HepG2 (cell line): ENCODE results near the gene UPB1. TPM values are rescaled to one million over a fixed set of nuclear protein-coding genes. Genes with fewer than 3 reads are reported as not detected.
A peak's percentile ranks its signal among the peaks of the same experiment; 100 is the strongest.

Experiments
- AGO1 ChIP-seq: fragments of 200-400 bp; formaldehyde crosslinking; IDR thresholded peaks from 2 replicates; pipeline ENCODE4 v1.6.1; 2017; ENCODE audit warnings: mild to moderate bottlenecking, low read depth, low read length, moderate library complexity; ENCODE audit not compliant: poor library complexity, severe bottlenecking
- HIVEP1 ChIP-seq: sonication (generic); formaldehyde crosslinking; IDR thresholded peaks from 2 replicates; pipeline ENCODE4 v1.4.0; 2020; ENCODE audit warnings: mild to moderate bottlenecking, missing genetic modification reagents
- MTA3 ChIP-seq: sonication (generic); formaldehyde crosslinking; IDR thresholded peaks from 2 replicates; pipeline ENCODE4 v1.4.0; 2020; ENCODE audit warnings: missing genetic modification reagents
- PLSCR1 ChIP-seq: sonication (generic); formaldehyde crosslinking; IDR thresholded peaks from 2 replicates; pipeline ENCODE4 v1.5.0; 2020; ENCODE audit warnings: missing genetic modification reagents, mild to moderate bottlenecking, borderline replicate concordance
- PPARG ChIP-seq: conservative IDR thresholded peaks from 2 replicates; pipeline ENCODE4 v1.6.1; 2016; ENCODE audit warnings: missing biosample characterization, missing genetic modification reagents
- TCF7 ChIP-seq: sonication (generic); IDR thresholded peaks from 2 replicates; pipeline ENCODE4 v1.6.1; 2016; ENCODE audit warnings: antibody characterized with exemption, low read depth
- TMF1 ChIP-seq: sonication (generic); formaldehyde crosslinking; IDR thresholded peaks from 2 replicates; pipeline ENCODE4 v1.8.1; 2022; ENCODE audit warnings: low read depth, missing genetic modification reagents
- U2AF1 ChIP-seq: fragments of 200-400 bp; formaldehyde crosslinking; optimal IDR thresholded peaks from 2 replicates; pipeline ENCODE3; 2017; ENCODE audit warnings: mild to moderate bottlenecking, low read depth, low read length
- XRCC5 ChIP-seq: fragments of 200-400 bp; formaldehyde crosslinking; optimal IDR thresholded peaks from 2 replicates; pipeline ENCODE3; 2017; ENCODE audit warnings: mild to moderate bottlenecking, low read length
- ZHX2 ChIP-seq, 2 experiments: sonication (generic) in 1 of 2; formaldehyde crosslinking in 1 of 2; IDR thresholded peaks; 2 replicates each; pipeline versions ENCODE4 v1.6.1 to v1.9.0; 2014 to 2022; ENCODE audit warnings: antibody characterized with exemption in 1 of 2, borderline replicate concordance in 1 of 2, inconsistent platforms in 1 of 2, low read depth in 1 of 2, missing genetic modification reagents in 1 of 2
- ZNF460 ChIP-seq: sonication (generic); formaldehyde crosslinking; IDR thresholded peaks from 2 replicates; pipeline ENCODE4 v1.5.1; 2020; ENCODE audit warnings: missing genetic modification reagents, mild to moderate bottlenecking, borderline replicate concordance
- ZNF644 ChIP-seq: IDR thresholded peaks from 2 replicates; pipeline ENCODE4 v1.6.1; 2016; ENCODE audit warnings: low read depth
- polyA plus RNA-seq, 8 experiments: library from polyadenylated mRNA; depleted of rRNA in 3 of 8; stranded (reverse) in 7 of 8; unstranded in 1 of 8; fragments of >200 nt; fragmentation: Illumina TruSeq in 4 of 8; extraction: Trizol in 4 of 8; gene quantifications; 2 replicates each; pipeline versions ENCODE4 v1.2.1 to v1.2.3, GENCODE V29; 2011 to 2016; ENCODE audit warnings: low read depth in 4 of 8, missing spikeins in 1 of 8, mixed read lengths in 1 of 8; ENCODE audit not compliant: insufficient read depth in 1 of 8
- total RNA-seq, 5 experiments: library from RNA; depleted of rRNA; stranded (reverse); fragments of >200 nt; fragmentation: Illumina TruSeq; extraction: Trizol; gene quantifications; 2 replicates each; pipeline ENCODE4 v1.2.3, GENCODE V29; 2016; ENCODE audit warnings: low read depth in 1 of 5
- TF ChIP-seq, protein P1 (sequence below): sonication (generic); formaldehyde crosslinking; conservative IDR thresholded peaks from 2 replicates; pipeline ENCODE4 v1.8.1; 2023; ENCODE audit warnings: missing genetic modification reagents
- TF ChIP-seq, protein P2 (sequence below): sonication (generic); formaldehyde crosslinking; IDR thresholded peaks from 2 replicates; pipeline ENCODE4 v1.4.0; 2020; ENCODE audit warnings: missing genetic modification reagents, borderline replicate concordance

UPB1 gene
- total and polyA plus RNA-seq, 2 of the 13 experiments (the other 11 are each of a cell fraction or from before 2014, with no cell fraction given), result 0.38 to 1.2 TPM

DNA sequence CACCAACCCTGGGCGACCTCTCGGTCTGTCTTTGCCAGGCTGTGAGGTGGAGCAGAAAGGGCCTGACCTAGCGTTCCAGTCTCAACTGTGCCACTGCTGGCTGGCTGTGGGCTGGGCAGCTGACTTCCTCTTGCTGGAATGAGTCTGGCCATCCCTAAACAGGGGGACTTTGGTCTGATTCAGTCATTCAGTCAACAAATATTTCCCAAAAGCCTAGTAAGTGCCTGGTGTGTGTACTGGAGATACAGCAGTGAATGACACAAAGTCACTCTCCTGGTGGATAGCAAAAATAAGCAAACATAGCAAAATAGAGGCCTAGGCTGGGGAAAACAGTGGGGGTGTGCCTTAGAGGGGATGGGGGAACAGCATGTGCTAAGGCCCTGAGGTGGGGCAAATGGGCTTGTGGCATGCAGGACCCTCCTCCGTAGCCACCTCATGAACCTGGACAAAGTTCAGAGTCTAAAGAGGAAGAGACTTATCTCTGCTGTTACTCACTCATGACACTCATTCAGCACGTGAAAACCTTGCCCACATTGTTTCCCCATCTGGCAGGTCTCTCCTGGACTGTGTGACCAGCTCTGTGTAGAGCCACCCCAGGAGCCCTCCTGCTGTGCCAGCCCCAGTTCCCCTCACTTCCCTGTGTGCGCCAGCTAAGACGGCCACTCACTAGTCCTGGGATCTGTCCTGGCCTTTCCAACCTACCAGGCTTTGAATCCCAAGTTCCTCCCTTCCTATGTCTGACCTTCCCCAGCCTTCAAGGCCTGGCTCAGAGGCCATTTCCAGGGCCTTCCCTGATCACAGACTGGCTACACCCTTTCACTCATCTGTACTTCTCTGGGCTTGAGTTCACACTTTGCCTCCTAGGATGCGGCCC lies 55.1 kb downstream of the UPB1 start (continued):
- TF ChIP-seq ZNF460 (CRISPR knock-in tag) (peak; percentile 65; the same call in 1 of the 2 replicates), ZNF644 (CRISPR knock-in tag) (peak; percentile 28; the same call in 1 of the 2 replicates), XRCC5 (peak; percentile 80), HIVEP1 (peak; percentile 30; the same call in 1 of the 2 replicates), MTA3 (CRISPR knock-in tag) (no peak), TCF7 (peak; percentile 49), AGO1 (no peak), ZHX2 (IDR thresholded peaks at IDR 0.05; ENCODE audit: low read depth) (no peak), ZHX2 (CRISPR knock-in tag; IDR thresholded peaks at IDR 0.05; ENCODE audit: borderline replicate concordance) (no peak), TMF1 (no peak), PLSCR1 (CRISPR knock-in tag) (no peak), U2AF1 (no peak), PPARG (peak; percentile 64)
- TF ChIP-seq, protein P1, sequence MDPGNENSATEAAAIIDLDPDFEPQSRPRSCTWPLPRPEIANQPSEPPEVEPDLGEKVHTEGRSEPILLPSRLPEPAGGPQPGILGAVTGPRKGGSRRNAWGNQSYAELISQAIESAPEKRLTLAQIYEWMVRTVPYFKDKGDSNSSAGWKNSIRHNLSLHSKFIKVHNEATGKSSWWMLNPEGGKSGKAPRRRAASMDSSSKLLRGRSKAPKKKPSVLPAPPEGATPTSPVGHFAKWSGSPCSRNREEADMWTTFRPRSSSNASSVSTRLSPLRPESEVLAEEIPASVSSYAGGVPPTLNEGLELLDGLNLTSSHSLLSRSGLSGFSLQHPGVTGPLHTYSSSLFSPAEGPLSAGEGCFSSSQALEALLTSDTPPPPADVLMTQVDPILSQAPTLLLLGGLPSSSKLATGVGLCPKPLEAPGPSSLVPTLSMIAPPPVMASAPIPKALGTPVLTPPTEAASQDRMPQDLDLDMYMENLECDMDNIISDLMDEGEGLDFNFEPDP (CRISPR knock-in tag), result no peak
- TF ChIP-seq, protein P2, sequence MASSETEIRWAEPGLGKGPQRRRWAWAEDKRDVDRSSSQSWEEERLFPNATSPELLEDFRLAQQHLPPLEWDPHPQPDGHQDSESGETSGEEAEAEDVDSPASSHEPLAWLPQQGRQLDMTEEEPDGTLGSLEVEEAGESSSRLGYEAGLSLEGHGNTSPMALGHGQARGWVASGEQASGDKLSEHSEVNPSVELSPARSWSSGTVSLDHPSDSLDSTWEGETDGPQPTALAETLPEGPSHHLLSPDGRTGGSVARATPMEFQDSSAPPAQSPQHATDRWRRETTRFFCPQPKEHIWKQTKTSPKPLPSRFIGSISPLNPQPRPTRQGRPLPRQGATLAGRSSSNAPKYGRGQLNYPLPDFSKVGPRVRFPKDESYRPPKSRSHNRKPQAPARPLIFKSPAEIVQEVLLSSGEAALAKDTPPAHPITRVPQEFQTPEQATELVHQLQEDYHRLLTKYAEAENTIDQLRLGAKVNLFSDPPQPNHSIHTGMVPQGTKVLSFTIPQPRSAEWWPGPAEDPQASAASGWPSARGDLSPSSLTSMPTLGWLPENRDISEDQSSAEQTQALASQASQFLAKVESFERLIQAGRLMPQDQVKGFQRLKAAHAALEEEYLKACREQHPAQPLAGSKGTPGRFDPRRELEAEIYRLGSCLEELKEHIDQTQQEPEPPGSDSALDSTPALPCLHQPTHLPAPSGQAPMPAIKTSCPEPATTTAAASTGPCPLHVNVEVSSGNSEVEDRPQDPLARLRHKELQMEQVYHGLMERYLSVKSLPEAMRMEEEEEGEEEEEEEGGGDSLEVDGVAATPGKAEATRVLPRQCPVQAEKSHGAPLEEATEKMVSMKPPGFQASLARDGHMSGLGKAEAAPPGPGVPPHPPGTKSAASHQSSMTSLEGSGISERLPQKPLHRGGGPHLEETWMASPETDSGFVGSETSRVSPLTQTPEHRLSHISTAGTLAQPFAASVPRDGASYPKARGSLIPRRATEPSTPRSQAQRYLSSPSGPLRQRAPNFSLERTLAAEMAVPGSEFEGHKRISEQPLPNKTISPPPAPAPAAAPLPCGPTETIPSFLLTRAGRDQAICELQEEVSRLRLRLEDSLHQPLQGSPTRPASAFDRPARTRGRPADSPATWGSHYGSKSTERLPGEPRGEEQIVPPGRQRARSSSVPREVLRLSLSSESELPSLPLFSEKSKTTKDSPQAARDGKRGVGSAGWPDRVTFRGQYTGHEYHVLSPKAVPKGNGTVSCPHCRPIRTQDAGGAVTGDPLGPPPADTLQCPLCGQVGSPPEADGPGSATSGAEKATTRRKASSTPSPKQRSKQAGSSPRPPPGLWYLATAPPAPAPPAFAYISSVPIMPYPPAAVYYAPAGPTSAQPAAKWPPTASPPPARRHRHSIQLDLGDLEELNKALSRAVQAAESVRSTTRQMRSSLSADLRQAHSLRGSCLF, result no peak
